DND-41 (cell line): ENCODE results near the gene GPC5.

Source experiments
- CTCF ChIP-seq: IDR thresholded peaks from 2 replicates; pipeline ENCODE4 v1.5.1; 2012; ENCODE audit warnings: borderline replicate concordance, low read length, moderate library complexity, mild to moderate bottlenecking; ENCODE audit not compliant: poor library complexity, severe bottlenecking; ENCODE audit errors: extremely low read depth
- EZH2 ChIP-seq: IDR thresholded peaks from 3 replicates; pipeline ENCODE4 v1.6.1; 2012; ENCODE audit warnings: borderline replicate concordance, low read depth, mild to moderate bottlenecking, moderate library complexity, low read length, inconsistent platforms; ENCODE audit not compliant: severe bottlenecking

GRCh38 chr13:91531646-91532045, 133.2 kb downstream of the GPC5 start:
- TF ChIP-seq CTCF (no peak), EZH2 (no peak)
